NAMALWA (cell line): ENCODE measurements around the gene CLEC3A.
"Not testable (repeated sequence)": the region's sequence is repeated elsewhere in the genome, so short reads cannot be mapped to it uniquely, and the experiment has no call there.

ENCODE experiments used
- DNase-seq: peaks from one replicate; pipeline ENCODE4 v3.0.0-alpha.2; 2015; ENCODE audit warnings: low spot score

Gene CLEC3A

GRCh38 chr16:78034530-78034929 is 12.2 kb downstream of the CLEC3A start:
- DNase-seq, result no peak

GRCh38 chr16:78035012-78035411 is 12.7 kb downstream of the CLEC3A start:
- no peak for DNase-seq

DNA sequence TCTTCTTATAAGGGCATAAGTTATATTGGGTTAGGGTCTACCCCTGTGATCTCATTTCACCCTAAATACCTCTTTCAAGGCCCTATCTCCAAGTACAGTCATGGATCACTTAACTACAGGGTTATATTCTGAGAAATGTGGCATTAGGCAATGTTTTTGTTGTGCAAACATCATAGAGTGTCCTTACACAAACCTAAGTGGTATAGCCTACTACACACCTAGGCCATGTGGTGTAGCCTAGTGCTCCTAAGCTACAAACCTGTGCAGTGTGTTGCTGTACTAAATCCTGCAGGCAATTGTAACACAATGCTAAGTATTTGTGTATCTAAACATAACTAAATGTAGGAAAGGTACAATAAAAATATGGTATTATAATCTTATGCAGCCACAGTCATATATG is 18.0 kb downstream of the CLEC3A start:
- no peak for DNase-seq

GRCh38 chr16:78045865-78046581 is 23.7 kb downstream of the CLEC3A start:
- DNase-seq, result peak; percentile 3

GRCh38 chr16:78048319-78048718 is 26.0 kb downstream of the CLEC3A start:
- DNase-seq, result no peak

DNA sequence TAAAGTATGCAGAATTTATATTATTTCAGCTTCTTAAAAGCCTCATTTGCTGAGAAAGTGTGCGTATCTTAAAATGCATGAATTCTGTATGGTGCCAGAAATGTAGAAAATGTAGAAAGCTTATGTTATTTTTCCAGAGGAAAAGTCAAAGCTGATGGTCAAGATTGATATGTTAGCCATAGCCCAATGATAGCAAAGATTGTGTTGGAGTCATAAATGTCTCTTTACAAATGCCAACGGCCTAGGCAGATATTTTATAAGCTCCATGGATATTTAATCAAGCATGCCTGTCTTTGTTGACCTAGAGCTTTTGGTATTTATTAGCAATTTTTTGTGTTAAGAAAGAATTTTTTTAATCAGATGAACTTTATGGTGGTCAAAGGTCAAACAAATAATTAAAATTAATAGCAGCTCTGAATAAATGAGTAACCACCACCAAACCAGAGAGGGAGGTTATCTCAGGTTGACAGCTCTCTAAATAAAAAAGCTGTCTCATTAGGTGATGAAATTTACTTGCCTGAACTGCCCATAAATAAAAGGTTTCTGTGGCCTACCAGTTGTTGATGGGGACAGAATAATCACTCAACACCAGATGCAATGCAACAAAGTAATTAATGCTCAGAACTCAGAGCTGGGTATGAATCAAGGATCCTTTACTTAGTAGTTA is 28.5 kb downstream of the CLEC3A start:
- DNase-seq, result no peak

- DNase-seq, result no peak
Measured at GRCh38 chr16:78057803-78058564, 35.6 kb downstream of the CLEC3A start.

GRCh38 chr16:78059806-78060205 is 37.5 kb downstream of the CLEC3A start:
- DNase-seq, result not testable (repeated sequence)

- no peak for DNase-seq
Measured at GRCh38 chr16:78060295-78060694, 37.9 kb downstream of the CLEC3A start.

DNA sequence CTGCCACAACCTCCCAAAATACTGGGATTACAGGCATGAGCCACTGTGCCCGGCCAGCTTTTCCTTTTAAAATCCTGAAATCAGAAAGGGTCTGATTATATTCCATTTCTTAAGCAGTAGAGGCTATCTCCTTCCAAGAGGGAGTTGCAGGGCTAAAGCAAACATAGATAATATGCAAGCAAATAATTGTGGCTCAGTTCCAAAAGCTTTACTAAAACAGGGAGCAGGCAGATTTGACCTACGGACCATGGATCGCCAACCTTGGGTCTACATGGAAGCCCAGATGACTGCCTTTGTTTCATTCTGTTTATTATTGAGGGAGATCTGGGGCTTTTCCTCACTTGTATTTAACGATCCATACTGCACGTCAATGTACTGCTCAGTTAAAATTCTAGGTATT is 38.5 kb downstream of the CLEC3A start:
- DNase-seq, result no peak

GRCh38 chr16:78065319-78065718 is 43.0 kb downstream of the CLEC3A start:
- DNase-seq, result no peak

GRCh38 chr16:78069913-78070312 is 47.6 kb downstream of the CLEC3A start:
- no peak for DNase-seq

DNA sequence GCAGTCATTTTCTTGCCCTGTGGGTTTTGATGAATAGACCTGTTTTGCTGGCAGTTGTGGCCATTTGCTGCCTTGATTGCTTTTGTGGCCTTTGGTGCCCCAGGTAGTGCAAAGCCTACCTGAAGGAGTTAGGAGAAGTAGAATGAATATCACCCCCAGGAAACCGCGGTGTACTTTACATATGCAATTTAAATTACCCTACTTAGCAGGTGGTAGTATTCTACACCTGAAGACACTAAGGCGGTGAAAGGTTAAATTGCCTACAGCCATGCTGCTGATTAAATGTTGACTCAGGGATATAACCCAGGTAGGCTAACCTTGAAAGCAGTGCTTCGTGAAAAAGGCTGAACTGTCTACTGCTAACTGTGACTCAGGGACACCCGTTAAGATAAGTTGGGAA is 49.9 kb downstream of the CLEC3A start:
- no peak for DNase-seq

GRCh38 chr16:78075800-78076199 is 53.5 kb downstream of the CLEC3A start:
- no peak for DNase-seq

GRCh38 chr16:78081341-78081740 is 59.0 kb downstream of the CLEC3A start:
- DNase-seq, result no peak
